WERI-Rb-1 (cell line): ENCODE results near the gene DDA1.
"Not testable (repeated sequence)": the region's sequence is repeated elsewhere in the genome, so short reads cannot be mapped to it uniquely, and the experiment has no call there.

ENCODE experiments used
- DNase-seq: peaks from one replicate; pipeline ENCODE4 v3.0.0-alpha.2; 2020
- H3K27ac ChIP-seq: fragments of 250-450 bp; sonication (Bioruptor Pico); 2 replicates; pipeline ENCODE4 v1.5.1; 2020; ENCODE audit warnings: mild to moderate bottlenecking, moderate library complexity
- H3K27me3 ChIP-seq: fragments of 250-450 bp; sonication (Bioruptor Pico); 2 replicates; pipeline ENCODE4 v1.5.1; 2021; ENCODE audit warnings: mild to moderate bottlenecking, low read depth, moderate library complexity; ENCODE audit not compliant: insufficient read depth, severe bottlenecking
- H3K36me3 ChIP-seq: fragments of 250-450 bp; sonication (Bioruptor Pico); 2 replicates; pipeline ENCODE4 v1.5.1; 2020; ENCODE audit warnings: mild to moderate bottlenecking, moderate library complexity
- H3K4me3 ChIP-seq: 2 replicates; pipeline ENCODE4 v1.5.1; 2011; ENCODE audit warnings: low read depth, mild to moderate bottlenecking, control low read depth, low read length
- H3K9me3 ChIP-seq: fragments of 250-450 bp; sonication (Bioruptor Pico); 2 replicates; pipeline ENCODE4 v1.5.1; 2021; ENCODE audit warnings: mild to moderate bottlenecking, moderate library complexity; ENCODE audit not compliant: severe bottlenecking
- TF ChIP-seq, protein P1 (sequence below): IDR thresholded peaks from 2 replicates; pipeline ENCODE4 v1.5.1; 2011; ENCODE audit warnings: low read depth, mild to moderate bottlenecking, control low read depth, inconsistent platforms, low read length

Gene DDA1

DNA sequence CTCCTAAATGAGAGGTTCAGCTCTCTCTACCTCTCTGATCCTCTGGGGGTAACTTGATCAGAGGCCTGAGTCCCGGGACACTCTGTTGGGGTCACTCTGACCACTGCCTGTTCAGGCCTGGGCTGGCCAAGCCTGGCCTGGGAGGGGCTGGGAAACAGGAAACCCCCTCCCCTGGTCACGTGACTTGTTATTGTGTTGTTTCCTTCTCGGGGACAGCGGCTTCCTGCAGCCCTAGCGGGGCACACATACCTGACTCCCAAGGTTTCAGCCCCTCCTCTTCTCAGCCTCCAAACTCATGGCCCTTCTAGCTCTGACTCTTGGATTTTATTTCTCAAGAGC, 44.8 kb upstream of the DDA1 start, which contains the start of gene USHBP1:
Gene USHBP1 (minus strand): TSS at position 105 of the 339 bp plus-strand sequence. CDS start 446 bp downstream, outside the sequence.
- no peak for DNase-seq
- H3K36me3 ChIP-seq: peaks cover 8% of the 10 kb centered on the region
- TF ChIP-seq, protein P1, sequence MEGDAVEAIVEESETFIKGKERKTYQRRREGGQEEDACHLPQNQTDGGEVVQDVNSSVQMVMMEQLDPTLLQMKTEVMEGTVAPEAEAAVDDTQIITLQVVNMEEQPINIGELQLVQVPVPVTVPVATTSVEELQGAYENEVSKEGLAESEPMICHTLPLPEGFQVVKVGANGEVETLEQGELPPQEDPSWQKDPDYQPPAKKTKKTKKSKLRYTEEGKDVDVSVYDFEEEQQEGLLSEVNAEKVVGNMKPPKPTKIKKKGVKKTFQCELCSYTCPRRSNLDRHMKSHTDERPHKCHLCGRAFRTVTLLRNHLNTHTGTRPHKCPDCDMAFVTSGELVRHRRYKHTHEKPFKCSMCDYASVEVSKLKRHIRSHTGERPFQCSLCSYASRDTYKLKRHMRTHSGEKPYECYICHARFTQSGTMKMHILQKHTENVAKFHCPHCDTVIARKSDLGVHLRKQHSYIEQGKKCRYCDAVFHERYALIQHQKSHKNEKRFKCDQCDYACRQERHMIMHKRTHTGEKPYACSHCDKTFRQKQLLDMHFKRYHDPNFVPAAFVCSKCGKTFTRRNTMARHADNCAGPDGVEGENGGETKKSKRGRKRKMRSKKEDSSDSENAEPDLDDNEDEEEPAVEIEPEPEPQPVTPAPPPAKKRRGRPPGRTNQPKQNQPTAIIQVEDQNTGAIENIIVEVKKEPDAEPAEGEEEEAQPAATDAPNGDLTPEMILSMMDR: no peak
- no peak within 1 kb of the TSS for H3K4me3 ChIP-seq
- H3K27ac ChIP-seq: no peak within 1 kb of the TSS
- H3K9me3 ChIP-seq: peaks cover 10% of the 10 kb centered on the region
- no peaks in the 10 kb centered on the region for H3K27me3 ChIP-seq

DNA sequence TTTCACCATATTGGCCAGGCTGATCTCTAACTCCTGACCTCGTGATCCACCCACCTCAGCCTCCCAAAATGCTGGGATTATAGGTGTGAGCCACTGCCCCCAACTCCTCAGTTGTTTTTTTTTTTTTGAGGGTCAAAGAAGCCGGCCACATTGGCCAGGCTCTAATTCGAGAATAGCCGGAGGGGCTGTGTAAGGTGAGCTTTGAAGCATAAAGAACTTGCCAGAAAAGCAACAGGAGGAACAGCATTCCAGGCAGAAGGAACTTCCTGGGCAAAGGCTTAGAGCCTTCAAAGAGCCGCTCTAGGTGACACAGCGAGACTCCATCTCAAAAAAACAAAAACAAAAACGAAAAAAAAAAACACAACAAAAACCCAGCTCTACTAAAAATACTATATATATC, 43.3 kb upstream of the DDA1 start:
- Histone ChIP-seq H3K36me3 (peaks cover 13% of the 10 kb centered on the region), H3K9me3 (no peaks in the 10 kb centered on the region), H3K27me3 (no peaks in the 10 kb centered on the region), H3K27ac (no peak overlapping the region), H3K4me3 (no peak overlapping the region)
- TF ChIP-seq, protein P1: no peak
- no peak for DNase-seq

DNA sequence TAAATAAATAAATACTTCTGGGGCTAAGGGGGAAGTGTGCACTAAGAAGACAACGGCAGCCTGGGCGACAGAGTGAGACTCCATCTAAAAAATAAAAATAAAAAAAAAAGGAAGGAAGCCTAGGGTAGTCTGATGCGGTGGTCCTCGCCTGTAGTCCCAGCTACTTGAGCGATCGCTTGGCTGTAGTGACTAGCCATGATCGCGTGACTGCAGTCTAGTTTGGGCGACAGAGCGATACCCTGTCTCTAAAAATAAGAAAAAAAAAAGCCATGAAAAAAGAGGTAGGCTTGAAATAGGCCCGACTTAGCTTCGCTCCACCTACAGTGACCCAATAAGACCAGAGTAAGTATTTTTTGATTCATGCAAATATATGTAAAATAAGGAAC, 42.8 kb upstream of the DDA1 start:
- DNase-seq: no peak
- peaks cover 19% of the 10 kb centered on the region for H3K36me3 ChIP-seq
- TF ChIP-seq, protein P1: no peak
- no peaks in the 10 kb centered on the region for H3K9me3 ChIP-seq
- H3K27ac ChIP-seq: no peak overlapping the region; the same call in 1 of the 2 replicates
- no peak overlapping the region for H3K4me3 ChIP-seq
- H3K27me3 ChIP-seq: no peaks in the 10 kb centered on the region

DNA sequence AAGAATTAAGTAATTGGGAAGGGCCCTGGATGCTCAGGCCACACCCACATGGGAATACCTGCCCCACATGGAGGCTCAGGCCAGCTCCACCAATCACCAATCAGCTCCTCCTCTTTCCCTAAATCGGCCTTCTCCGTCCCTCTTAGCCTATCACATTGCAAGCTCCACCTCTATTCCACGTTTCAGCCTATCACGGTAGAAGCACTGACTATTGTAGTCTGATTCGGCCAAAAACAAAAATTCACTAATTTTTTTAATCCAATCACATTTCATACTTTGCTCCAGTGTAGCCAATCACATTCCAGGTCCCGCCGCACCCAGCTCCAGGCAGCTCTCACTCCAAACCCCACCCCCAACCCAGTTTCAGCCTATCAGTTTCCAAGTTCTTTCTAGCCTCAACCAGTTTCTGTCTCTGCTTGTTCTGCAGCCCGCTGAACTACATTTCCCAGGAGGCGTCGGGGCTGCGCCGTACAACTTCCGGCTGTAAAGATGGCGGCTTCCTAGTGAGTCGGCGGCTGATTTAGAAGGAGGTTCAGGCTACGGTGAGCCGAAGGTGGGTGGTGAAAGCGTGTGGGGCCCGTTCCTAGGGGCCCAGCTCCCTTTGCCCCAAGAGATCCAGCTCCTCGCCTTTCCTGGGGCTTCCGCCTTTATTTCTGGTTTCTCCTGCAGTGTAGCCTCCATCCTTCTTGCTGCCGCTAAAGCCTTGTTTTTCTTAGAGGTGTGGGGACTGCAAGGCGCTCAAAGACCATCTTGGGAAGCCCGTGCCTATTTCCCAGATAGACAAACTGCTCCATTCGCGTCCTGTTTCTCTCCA, 42.2 kb upstream of the DDA1 start, which contains the start of gene BABAM1:
Gene BABAM1 (plus strand): TSS at position 469 of the 814 bp plus-strand sequence. CDS start 1,364 bp downstream, outside the sequence.
- H3K27ac ChIP-seq: peak within 1 kb of the TSS; percentile 84
- TF ChIP-seq, protein P1: no peak
- H3K9me3 ChIP-seq: no peaks in the 10 kb centered on the region
- peak; percentile 97 for DNase-seq
- peak within 1 kb of the TSS; percentile 92 for H3K4me3 ChIP-seq
- peaks cover 25% of the 10 kb centered on the region for H3K36me3 ChIP-seq
- no peaks in the 10 kb centered on the region for H3K27me3 ChIP-seq

DNA sequence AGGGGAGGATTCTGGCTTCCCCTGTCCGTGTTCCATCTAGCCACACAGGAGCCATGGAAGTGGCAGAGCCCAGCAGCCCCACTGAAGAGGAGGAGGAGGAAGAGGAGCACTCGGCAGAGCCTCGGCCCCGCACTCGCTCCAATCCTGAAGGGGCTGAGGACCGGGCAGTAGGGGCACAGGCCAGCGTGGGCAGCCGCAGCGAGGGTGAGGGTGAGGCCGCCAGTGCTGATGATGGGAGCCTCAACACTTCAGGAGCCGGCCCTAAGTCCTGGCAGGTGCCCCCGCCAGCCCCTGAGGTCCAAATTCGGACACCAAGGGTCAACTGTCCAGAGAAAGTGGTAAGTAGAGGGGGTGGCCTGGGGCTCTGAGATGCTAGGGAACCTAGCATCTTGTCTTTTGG, 40.6 kb upstream of the DDA1 start:
- H3K27me3 ChIP-seq: no peaks in the 10 kb centered on the region
- H3K36me3 ChIP-seq: peaks cover 31% of the 10 kb centered on the region
- no peak overlapping the region for H3K27ac ChIP-seq
- TF ChIP-seq, protein P1: no peak
- no peaks in the 10 kb centered on the region for H3K9me3 ChIP-seq
- no peak overlapping the region for H3K4me3 ChIP-seq
- DNase-seq: no peak

DNA sequence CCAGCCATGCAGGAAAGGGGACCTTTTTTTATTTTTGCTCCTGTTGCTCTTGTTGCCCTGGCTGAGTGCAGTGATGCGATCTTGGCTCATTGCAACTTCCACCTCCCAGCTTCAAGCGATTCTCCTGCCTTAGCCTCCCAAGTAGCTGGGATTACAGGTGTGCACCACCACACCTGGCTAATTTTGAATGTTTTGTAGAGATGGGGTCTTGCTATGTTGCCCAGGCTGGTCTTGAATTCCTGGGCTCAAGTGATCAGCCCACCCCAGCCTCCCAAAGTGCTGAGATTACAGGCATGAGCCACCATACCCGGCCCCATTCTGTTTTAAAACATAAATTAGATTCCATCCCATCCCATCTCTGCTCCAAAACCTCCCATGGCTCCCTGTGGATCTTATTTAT, 34.5 kb upstream of the DDA1 start:
- not testable (repeated sequence) for DNase-seq, H3K27me3 ChIP-seq, H3K4me3 ChIP-seq, H3K9me3 ChIP-seq, H3K27ac ChIP-seq
- H3K36me3 ChIP-seq: peaks cover 59% of the 10 kb centered on the region
